PC-9 (cell line): Measurements from ENCODE around the gene TLCD3B. TPM values are rescaled to one million over a fixed set of nuclear protein-coding genes. Genes with fewer than 3 reads are reported as not detected.

Experiments used
- BruUV-seq: library from RNA; stranded (reverse); fragments of 400-500 nt; replicated peaks from 2 replicates; lab custom pipeline; 2021; lab: Mats Ljungman, UMichigan
- CTCF ChIA-PET: fragments of 300-600 bp; sonication (Branson Sonifier 250); formaldehyde crosslinking; loops from one replicate; lab custom pipeline; 2022; ENCODE audit warnings: antibody characterized with exemption; lab: Charles Lee
- POLR2A ChIA-PET: fragments of 300-600 bp; sonication (Branson Sonifier 250); formaldehyde crosslinking; loops from one replicate; lab custom pipeline; 2022; ENCODE audit warnings: antibody characterized with exemption; ENCODE audit not compliant: unreplicated experiment; lab: Charles Lee
- DNase-seq, 2 experiments: peaks; one replicate each; pipeline versions ENCODE4 v3.0.0 to v3.0.0-alpha.2; 2015 to 2022; ENCODE audit warnings: mixed read lengths in 1 of 2
- H2AFZ ChIP-seq: fragments of 200-600 bp; sonication (generic); 2 replicates; pipeline ENCODE4 v1.8.1; 2017; ENCODE audit warnings: antibody characterized with exemption
- H3F3A ChIP-seq: fragments of 200-600 bp; sonication (generic); 2 replicates; pipeline ENCODE4 v1.8.1; 2017; ENCODE audit warnings: antibody characterized with exemption, mild to moderate bottlenecking, low read depth; ENCODE audit not compliant: insufficient read depth
- H3K27ac ChIP-seq: fragments of 200-600 bp; sonication (generic); 2 replicates; pipeline ENCODE4 v1.6.1; 2016; ENCODE audit warnings: mixed run types
- H3K27me3 ChIP-seq: fragments of 200-600 bp; sonication (generic); 2 replicates; pipeline ENCODE4 v1.6.1; 2016; ENCODE audit warnings: low read depth, mixed run types; ENCODE audit not compliant: insufficient read depth
- H3K36me3 ChIP-seq: fragments of 200-600 bp; sonication (generic); 2 replicates; pipeline ENCODE4 v1.6.1; 2016; ENCODE audit warnings: low read depth, mixed run types
- H3K4me1 ChIP-seq: fragments of 200-600 bp; sonication (generic); replicated peaks from 2 replicates; pipeline ENCODE4 v1.6.1; 2016; ENCODE audit warnings: mixed run types; ENCODE audit not compliant: insufficient read depth
- H3K4me2 ChIP-seq: fragments of 200-600 bp; sonication (generic); 2 replicates; pipeline ENCODE4 v1.6.1; 2017; ENCODE audit warnings: mixed run types
- H3K4me3 ChIP-seq: fragments of 200-600 bp; sonication (generic); 2 replicates; pipeline ENCODE4 v1.6.1; 2016; ENCODE audit warnings: mixed run types
- H3K79me2 ChIP-seq: fragments of 200-600 bp; sonication (generic); 2 replicates; pipeline ENCODE4 v1.6.1; 2017; ENCODE audit warnings: low read depth, mixed run types
- H3K9me2 ChIP-seq: fragments of 200-600 bp; sonication (generic); 2 replicates; pipeline ENCODE4 v1.8.1; 2017; ENCODE audit warnings: mild to moderate bottlenecking; ENCODE audit not compliant: insufficient read depth
- H3K9me3 ChIP-seq: fragments of 200-600 bp; sonication (generic); 2 replicates; pipeline ENCODE4 v1.8.1; 2016; ENCODE audit warnings: low read depth; ENCODE audit not compliant: insufficient read depth
- H4K20me1 ChIP-seq: fragments of 200-600 bp; sonication (generic); 2 replicates; pipeline ENCODE4 v1.8.1; 2017; ENCODE audit not compliant: insufficient read depth
- EZH2 ChIP-seq: fragments of 200-600 bp; sonication (generic); IDR thresholded peaks from 2 replicates; pipeline ENCODE4 v1.8.0; 2017; ENCODE audit warnings: antibody characterized with exemption, low read depth
- intact Hi-C: fragments of 100-400 bp; cut with micrococcal nuclease; formaldehyde crosslinking; loops from one replicate; pipeline ENCODE4 v1.10.0; 2022; ENCODE audit not compliant: unreplicated experiment
- total RNA-seq: library from RNA; stranded (reverse); gene quantifications from 2 replicates; pipeline ENCODE4 v1.2.3, GENCODE V29; 2021
- TF ChIP-seq, protein P1 (sequence below): fragments of 200-600 bp; sonication (generic); conservative IDR thresholded peaks from 2 replicates; pipeline ENCODE4 v1.6.1; 2017; ENCODE audit warnings: mixed run types, antibody characterized with exemption, mild to moderate bottlenecking, moderate library complexity

The TLCD3B gene
- total RNA-seq, 1 experiment from 2014 or later: 5.8 TPM

DNA sequence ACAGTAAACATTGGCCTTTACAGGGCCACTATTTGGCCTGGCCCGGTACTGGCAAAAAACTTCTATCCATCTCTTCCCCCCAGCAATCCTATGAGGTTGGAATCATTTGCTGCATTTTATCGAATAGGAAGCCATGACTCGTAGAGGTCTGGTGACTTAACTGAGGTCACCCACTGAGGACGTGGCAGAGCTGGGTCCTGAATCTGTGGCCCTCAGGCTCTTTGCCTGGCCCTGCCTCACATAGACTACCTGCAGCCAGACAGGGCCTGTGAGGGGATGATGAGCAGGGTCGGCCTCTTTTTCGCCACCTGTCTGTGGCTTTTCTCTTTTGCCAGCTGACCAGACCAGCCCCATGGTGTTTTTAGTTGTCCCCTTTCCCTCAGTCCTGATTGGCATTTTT is 46.6 kb upstream of the TLCD3B start:
- BruUV-seq: no TSS peak
- H2AFZ ChIP-seq: no peak overlapping the region
- ChIA-PET POLR2A (interaction anchor here (0.5 kb wide), 1 partner anchor 293 kb away, joined by 5 read pairs; no protein-coding TSS in a partner anchor), CTCF (no interaction called here)
- H3K4me2 ChIP-seq: peak overlapping the region; percentile 93
- no peak overlapping the region for H3K27ac ChIP-seq
- H3F3A ChIP-seq: peaks cover 43% of the 10 kb centered on the region
- H3K4me1 ChIP-seq: peaks cover 23% of the 10 kb centered on the region
- H3K9me3 ChIP-seq: no peaks in the 10 kb centered on the region
- peaks cover 36% of the 10 kb centered on the region; the same call in 1 of the 2 replicates for H3K36me3 ChIP-seq
- H3K27me3 ChIP-seq: no peaks in the 10 kb centered on the region
- peak overlapping the region; percentile 87; the same call in 1 of the 2 replicates for H3K4me3 ChIP-seq
- DNase-seq: no peak
- no peaks in the 10 kb centered on the region for H3K9me2 ChIP-seq
- peaks cover 34% of the 10 kb centered on the region for H4K20me1 ChIP-seq
- intact Hi-C loops: no loop called here
- H3K79me2 ChIP-seq: peaks cover 59% of the 10 kb centered on the region
- no peak for TF ChIP-seq EZH2
- TF ChIP-seq, protein P1, sequence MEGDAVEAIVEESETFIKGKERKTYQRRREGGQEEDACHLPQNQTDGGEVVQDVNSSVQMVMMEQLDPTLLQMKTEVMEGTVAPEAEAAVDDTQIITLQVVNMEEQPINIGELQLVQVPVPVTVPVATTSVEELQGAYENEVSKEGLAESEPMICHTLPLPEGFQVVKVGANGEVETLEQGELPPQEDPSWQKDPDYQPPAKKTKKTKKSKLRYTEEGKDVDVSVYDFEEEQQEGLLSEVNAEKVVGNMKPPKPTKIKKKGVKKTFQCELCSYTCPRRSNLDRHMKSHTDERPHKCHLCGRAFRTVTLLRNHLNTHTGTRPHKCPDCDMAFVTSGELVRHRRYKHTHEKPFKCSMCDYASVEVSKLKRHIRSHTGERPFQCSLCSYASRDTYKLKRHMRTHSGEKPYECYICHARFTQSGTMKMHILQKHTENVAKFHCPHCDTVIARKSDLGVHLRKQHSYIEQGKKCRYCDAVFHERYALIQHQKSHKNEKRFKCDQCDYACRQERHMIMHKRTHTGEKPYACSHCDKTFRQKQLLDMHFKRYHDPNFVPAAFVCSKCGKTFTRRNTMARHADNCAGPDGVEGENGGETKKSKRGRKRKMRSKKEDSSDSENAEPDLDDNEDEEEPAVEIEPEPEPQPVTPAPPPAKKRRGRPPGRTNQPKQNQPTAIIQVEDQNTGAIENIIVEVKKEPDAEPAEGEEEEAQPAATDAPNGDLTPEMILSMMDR: no peak

DNA sequence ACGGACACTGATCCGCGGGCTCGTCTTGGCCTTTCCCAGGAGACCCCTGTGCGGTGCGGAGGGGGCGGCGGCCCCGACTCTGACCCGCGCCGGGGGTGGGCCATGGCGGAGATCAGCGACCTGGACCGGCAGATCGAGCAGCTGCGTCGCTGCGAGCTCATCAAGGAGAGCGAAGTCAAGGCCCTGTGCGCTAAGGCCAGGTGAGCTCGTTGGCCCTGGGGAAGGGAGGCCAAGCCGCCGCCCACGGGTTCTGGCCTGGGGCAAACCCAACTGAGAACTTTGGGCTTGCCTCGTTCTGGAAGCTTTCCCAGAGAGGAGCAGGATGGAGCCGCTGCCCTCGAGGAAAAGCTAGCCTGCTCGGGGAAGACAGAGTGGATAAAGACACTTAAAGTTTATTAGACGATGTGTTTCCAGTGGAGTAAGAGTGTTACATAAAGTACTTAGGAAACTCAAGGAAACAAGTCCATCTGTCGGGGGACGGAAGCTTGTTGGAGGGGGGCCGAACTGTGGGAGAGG is 45.3 kb upstream of the TLCD3B start:
- Histone ChIP-seq H3K36me3 (peaks cover 43% of the 10 kb centered on the region), H3K9me2 (no peaks in the 10 kb centered on the region), H3K27me3 (no peaks in the 10 kb centered on the region), H3K79me2 (peaks cover 57% of the 10 kb centered on the region), H4K20me1 (peaks cover 40% of the 10 kb centered on the region), H3K9me3 (no peaks in the 10 kb centered on the region), H2AFZ (peak overlapping the region; percentile 69), H3K4me3 (peak overlapping the region; percentile 87), H3K27ac (peak overlapping the region; percentile 79), H3K4me1 (peaks cover 23% of the 10 kb centered on the region), H3K4me2 (peak overlapping the region; percentile 93), H3F3A (peaks cover 56% of the 10 kb centered on the region)
- intact Hi-C loops: no loop called here
- DNase-seq: no peak
- POLR2A ChIA-PET: interaction anchor here (0.6 to 0.9 kb wide), 3 partner anchors 14 to 483 kb away, joined by 3 to 4 read pairs (median 3); no protein-coding TSS in a partner anchor
- TF ChIP-seq, protein P1: no peak
- TF ChIP-seq EZH2: no peak
- BruUV-seq: no TSS peak
- CTCF ChIA-PET: interaction anchor here (0.6 kb wide), 1 partner anchor 29 kb away, joined by 3 read pairs; no protein-coding TSS in a partner anchor

DNA sequence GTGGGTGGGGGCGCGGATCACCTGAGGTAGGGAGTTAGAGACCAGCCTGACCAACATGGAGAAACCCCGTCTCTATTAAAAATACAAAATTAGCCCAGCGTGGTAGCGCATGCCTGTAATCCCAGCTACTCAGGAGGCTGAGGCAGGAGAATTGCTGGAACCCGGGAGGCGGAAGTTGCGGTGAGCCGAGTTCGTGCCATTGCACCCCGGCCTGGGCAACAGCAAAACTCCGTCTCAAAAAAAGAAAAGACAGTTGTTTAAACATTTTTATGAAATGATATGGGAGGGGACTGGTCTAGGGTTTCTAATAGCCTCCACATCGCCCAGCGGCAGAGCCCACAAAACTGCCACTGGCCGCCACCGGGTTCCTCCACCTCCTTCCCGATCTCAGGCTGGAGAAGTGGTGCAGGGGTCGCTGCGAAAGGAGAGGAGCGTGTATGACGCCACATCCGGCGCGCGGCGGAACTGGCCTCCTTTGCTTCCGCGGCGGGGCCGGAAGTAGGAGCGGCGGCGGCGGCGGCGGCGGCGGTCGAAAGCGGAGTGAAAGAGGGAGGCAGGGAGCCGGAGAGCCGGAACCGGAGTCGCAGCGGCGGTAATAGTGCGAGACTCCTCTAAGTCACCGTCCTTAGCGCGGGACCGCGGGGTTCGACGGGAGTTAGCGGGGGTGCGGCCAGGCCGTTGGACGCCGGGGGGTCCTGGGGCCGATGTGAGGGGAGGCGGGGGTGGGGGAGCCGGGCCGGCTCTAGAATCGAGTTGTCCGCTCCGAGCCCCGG is 44.6 kb upstream of the TLCD3B start, which contains the start of gene PPP4C:
Gene PPP4C (plus strand): TSS at position 492 of the 773 bp plus-strand sequence. CDS start 384 bp downstream, outside the sequence.
- H4K20me1 ChIP-seq: peaks cover 45% of the 10 kb centered on the region
- no peaks in the 10 kb centered on the region for H3K9me2 ChIP-seq
- H3K27me3 ChIP-seq: no peaks in the 10 kb centered on the region
- H3F3A ChIP-seq: peaks cover 60% of the 10 kb centered on the region
- peaks cover 43% of the 10 kb centered on the region for H3K36me3 ChIP-seq
- H3K4me3 ChIP-seq: peak within 1 kb of the TSS; percentile 87
- peak; percentile 84 to 94 for DNase-seq
- CTCF ChIA-PET: interaction anchor here (1.1 kb wide), 1 partner anchor 16 kb away, joined by 3 read pairs; the partner anchor contains the start of gene TBX6
- peaks cover 23% of the 10 kb centered on the region for H3K4me1 ChIP-seq
- POLR2A ChIA-PET: interaction anchor here (0.6 to 0.9 kb wide), 5 partner anchors 14 to 483 kb away, joined by 3 to 6 read pairs (median 4); no protein-coding TSS in a partner anchor
- TSS peak; percentile 95 for BruUV-seq
- H3K27ac ChIP-seq: peak within 1 kb of the TSS; percentile 79
- H3K9me3 ChIP-seq: no peaks in the 10 kb centered on the region
- H2AFZ ChIP-seq: peak within 1 kb of the TSS; percentile 69
- intact Hi-C loops: no loop called here
- peaks cover 55% of the 10 kb centered on the region for H3K79me2 ChIP-seq
- H3K4me2 ChIP-seq: peak within 1 kb of the TSS; percentile 93
- TF ChIP-seq EZH2: no peak
- TF ChIP-seq, protein P1: no peak
